MV-4-11 (cell line): Measurements from ENCODE around the gene MBNL2.

ENCODE experiments used
- DNase-seq: peaks from one replicate; lab custom pipeline; 2025; lab: John Stamatoyannopoulos, UW

The MBNL2 gene

DNA sequence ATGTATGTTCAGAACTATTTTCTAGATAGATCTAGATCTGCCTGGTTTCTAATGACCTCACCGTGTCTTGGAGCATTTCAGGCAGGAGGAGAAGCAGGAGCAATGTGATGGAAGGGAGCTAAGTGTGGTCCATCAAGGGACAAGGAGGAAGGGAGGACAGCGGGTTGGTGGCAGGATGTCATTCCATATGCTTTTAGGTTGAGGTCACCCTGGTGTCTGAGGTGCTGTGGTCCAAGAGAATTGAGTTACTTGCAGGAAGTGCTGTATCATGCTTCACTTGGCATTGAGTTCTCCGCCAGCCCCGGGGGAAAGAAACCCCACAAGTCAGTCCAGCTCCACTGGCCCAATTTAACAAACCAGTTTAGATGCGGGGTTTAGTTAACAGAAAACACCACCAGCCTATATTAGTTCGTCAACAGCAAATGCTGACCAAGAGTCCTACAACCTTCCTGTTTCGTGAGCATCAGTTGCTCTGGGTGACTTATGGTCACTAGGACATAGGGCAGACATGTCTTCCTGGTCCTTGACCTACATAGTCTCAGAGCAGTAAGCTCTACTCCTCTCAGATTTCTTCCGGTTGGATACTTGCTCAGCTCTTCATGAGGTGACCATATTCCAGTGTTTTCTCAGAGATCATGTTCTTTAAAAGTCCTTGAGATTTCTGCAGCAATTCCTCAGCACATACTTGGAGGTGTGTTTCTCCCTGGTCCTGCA lies 79.4 kb downstream of the MBNL2 start:
- DNase-seq = no peak

GRCh38 chr13:97302611-97303010 lies 80.5 kb downstream of the MBNL2 start:
- DNase-seq = no peak

DNA sequence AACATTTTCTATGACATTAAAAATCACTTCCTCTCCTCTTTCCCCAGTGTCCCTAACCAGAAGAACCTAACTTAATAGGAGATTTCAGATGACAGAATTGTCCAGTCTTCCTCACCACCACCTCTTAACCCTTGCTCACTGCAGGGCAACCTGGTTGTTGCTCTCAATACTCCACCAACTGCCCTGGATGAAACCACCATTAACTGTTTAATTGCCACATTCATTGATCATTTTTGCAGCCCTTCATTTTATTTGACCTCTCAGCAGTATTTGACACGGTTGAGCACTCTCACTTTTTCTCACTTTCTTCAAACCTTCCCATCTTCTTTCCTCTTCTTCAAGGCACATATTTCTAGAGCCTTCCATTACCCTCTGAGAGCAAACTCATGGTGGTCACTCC lies 84.0 kb downstream of the MBNL2 start:
- no peak for DNase-seq

DNA sequence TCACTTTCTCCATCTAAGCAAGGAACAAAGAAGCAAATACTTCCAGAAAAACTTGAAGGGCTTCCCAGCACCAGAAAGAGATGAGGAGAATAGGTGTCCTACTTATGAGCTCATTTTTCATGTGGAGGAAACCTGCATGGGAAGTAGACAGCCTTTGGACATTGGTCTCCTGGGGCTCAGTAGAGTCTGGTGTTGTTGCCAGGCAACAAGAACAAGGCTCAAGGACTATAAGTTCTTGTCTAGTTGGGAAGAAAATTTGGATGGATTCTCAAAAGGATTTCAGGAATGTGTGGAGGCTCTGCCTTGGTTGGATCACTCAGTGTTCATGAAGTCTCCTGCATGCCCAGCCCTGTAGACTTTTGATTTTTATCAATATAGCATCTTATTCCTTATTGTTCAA lies 84.5 kb downstream of the MBNL2 start:
- no peak for DNase-seq

DNA sequence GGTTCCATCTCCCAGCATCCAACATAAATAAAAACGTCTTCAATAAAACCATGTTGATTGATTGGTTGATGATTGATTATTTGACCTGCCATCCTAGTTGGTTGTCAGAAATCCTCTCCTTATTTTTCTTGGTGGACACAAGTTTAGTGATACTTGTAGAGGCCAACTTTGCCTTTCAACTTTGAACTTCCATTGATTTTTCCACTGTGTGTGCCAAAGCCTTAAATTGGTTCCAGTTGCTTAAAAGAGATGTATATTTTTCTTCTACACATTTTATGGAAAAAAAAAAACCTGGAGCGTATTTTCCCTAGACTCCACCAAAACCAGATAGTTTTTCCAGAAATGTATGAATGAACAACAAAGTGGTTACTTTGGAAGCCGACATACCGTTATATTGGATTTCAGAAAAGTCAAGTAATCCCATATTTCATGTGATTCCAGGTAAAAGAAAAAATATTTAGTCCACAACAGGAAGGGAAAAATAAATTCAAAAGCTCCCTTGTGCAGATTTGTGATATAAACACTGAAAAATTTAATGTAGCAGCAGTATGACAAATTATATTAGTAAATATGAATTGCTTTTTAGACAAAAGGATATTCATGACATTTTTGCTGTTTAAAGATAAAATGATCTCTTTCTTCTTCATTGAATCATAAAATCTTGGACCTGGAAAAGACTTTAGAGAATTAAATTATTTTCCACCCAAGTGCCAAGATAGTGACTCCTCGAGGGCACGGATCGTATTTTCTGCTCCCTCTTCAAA lies 85.2 kb downstream of the MBNL2 start:
- DNase-seq = no peak

DNA sequence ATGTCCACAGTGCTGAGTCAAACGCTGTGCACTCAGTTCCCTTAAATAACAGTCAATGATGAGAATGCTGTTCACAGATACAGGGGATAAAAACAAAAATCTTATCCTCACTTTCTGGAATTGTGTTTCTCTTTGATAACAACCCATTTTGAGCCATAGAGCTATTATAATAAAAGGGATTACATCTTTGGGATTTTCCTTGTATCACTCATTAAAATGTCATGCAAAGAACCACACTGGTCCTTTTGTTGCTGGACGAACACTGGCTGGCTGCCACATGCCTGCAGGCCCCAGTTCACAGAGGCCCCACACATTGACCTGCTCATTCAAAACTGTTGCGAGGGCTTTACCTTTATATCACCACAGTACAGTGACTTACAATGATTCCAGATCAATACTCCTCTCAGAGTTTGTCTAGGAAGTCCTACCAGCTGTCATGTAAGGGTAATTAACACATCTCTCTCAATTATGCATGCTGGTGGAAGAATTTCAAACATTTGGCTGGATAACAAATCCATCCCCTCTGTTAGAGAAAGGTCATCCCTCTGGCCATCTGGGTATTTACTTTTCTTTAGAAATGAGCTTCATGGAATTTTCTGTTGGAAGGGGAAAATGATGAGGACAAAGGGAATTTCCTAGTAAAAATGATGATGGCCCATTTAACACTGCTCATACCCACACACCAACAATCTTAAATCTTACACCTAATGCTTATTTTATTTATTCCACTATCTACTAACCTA lies 85.9 kb downstream of the MBNL2 start:
- DNase-seq = no peak

GRCh38 chr13:97308735-97309429 lies 86.7 kb downstream of the MBNL2 start:
- DNase-seq = no peak

GRCh38 chr13:97310809-97311436 lies 88.8 kb downstream of the MBNL2 start:
- no peak for DNase-seq

DNA sequence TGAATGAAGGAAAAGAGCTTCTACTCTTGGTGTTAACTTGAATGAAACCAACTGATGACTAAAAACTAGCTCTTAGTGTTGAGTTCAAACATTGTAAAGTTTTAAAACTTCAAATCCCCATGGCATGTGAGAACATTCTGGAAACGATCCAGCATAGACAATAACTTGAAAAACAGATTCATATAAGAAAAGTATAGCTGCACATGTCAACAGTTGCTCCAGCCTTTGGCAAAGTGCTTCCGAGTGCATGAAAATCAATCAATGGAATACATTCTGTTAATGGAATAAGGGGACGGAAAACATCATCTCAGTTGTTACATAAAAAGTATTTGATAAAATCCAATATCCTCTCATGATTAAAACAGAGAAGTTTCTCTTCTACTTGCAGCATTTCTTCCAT lies 89.8 kb downstream of the MBNL2 start:
- no peak for DNase-seq

DNA sequence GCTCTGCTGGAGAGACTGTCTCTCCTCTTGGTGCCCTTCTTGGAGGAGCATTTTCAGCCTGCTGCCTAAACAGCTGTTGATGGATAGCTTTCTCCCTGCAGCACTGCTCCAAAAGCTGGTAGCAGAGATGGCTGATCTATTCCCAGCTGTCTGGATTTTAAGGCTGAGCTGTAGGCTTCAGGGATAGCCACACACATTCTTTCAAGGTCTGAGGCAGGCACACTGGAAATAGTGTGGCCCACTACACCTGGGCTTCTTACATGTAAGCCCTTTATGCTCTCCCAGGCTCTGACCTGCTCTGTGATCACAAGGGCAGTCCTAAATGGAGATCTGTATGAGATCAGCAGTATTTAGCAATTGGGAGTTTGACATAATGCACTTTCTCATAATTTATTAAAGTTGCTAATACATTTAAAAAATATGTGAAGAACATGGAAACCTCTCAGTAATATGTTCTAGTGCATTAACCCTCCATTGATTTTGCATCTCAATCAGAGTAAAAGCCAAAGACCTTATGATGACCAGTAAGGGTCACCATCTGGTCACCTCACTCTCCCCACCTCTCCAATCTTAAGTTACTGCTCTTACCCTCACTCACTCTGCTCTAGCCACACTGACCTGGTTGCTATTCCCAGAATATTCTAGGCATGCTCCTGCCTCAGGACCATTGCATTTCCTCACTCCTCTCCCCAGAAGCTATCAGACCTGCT lies 91.6 kb downstream of the MBNL2 start:
- no peak for DNase-seq

DNA sequence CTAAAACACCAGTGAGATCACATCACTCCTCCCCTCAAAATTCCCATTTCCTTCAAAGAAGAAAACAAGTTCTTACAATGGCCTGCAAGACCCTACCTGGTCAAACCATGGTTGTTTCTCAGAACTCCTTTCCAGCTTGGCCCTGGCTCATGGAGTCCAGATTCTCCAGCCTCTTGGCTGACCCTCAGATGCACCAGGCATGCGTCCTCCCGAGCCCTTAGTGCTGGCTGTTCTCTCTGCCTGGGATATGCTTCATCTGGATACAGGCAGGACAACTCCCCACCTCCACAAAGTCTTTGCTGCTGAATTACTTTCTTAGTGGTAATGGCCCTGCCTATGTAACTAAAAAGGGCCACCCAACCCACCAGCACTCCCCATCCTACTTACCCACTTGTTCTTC lies 94.3 kb downstream of the MBNL2 start:
- DNase-seq = no peak

GRCh38 chr13:97317933-97318332 lies 95.8 kb downstream of the MBNL2 start:
- no peak for DNase-seq

GRCh38 chr13:97318532-97318931 lies 96.4 kb downstream of the MBNL2 start:
- peak; percentile 2 for DNase-seq

- no peak for DNase-seq
Observed at GRCh38 chr13:97319113-97319720, 97.1 kb downstream of the MBNL2 start.

- no peak for DNase-seq
Observed at GRCh38 chr13:97321101-97321500, 99.0 kb downstream of the MBNL2 start.

DNA sequence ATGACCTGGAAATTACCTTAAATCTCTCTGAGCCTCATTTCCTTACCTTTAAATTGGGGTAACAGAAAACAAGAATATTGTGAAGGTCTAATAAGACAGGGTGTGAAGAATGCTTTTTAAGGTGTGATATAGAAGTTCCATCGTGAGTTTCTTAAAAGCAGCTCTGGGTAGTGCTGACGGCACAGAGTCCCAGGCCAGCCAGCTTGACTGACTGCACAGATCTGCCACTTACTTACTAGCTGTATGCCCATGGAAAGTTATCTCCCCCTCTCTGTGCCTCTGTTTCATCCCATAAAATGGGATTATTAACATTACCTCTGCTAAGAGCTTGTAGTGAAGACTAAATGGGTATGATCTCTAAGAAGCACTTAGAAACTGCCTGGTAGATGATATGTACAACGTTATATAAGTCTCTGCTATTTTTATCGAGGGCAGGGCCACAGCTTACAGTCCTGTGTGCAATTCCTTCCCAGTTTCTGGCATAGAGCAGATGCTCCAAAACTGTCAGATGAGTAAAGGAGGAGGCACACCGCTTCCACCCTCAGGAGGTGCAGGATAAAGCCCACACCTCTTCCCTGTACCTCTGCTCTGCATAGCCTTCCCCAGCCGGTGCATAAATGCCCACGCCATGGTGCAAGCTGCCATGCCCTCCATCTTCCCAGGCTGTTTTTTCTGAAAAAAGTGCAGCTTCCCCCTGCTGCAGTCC lies 99.6 kb downstream of the MBNL2 start:
- no peak for DNase-seq

- no peak for DNase-seq
Observed at GRCh38 chr13:97322740-97323342, 100.7 kb downstream of the MBNL2 start.

- DNase-seq = no peak
Observed at GRCh38 chr13:97324115-97324514, 102.0 kb downstream of the MBNL2 start.

DNA sequence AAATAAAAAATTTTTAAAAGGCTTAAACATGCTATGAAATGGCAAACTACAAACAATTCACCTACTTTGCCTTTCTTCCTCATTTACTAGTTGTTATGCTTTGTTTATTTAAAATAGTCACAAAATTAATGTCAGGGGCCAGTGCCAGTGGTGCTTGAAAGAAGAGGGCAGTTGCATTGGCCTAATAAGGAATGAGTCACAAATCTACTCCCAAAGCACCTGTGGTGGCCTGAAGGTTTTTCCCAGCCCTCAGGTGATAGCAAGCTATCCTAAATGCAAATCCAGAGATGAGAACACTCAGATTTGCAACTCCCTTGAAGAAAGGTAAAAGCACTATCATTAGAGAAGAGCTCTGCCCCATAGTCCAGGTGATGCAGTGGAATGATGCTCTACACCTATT lies 103.6 kb downstream of the MBNL2 start:
- DNase-seq = no peak

DNA sequence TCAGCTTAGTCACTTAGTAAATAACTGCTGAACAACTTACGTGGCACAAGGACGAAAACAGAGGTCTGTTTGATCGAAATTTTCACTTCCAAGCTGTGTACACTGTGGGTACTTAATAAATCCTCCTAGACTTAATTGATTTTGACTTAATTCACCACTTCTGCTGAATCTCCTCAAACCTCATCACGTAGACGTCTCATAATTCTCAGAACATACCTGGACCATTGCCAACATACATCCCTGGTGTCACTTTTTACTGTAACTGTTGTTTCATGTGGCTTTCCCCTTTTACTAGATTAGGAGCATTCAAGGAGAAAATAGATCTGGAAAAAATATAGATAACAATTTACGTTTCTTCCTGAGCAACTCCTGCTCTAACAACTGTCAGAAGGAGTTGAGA lies 105.0 kb downstream of the MBNL2 start:
- no peak for DNase-seq
